Measurements from ENCODE around the gene PINLYP. TPM values are rescaled to one million over a fixed set of nuclear protein-coding genes. Genes with fewer than 3 reads are reported as not detected.

PINLYP gene
- total RNA-seq, 2 donors from 2014 or later = 6.6 to 11.9 TPM

GRCh38 chr19:43532571-43532961, 43.0 kb upstream of the PINLYP start:
- ATAC-seq (ENCODE audit: insufficient number of reproducible peaks, low FRiP score, low read depth) (no peak), DNase-seq (ENCODE audit: low spot score) (no peak)
- Histone ChIP-seq H3K4me3 (peak overlapping the region; percentile 92), H3K9me3 (no peaks in the 10 kb centered on the region), H3K27ac (peak overlapping the region; percentile 92 to 98), H3K27me3 (replicated peaks; ENCODE audit: insufficient read depth) (no peaks in the 10 kb centered on the region), H3K4me1 (ENCODE audit: control insufficient read depth in 1 of 2, low read depth in 2 of 2) (peaks cover 0 to 36% of the 10 kb centered on the region in 2 donors), H3K36me3 (no peaks in the 10 kb centered on the region)
- no peak for TF ChIP-seq CTCF (IDR thresholded peaks at IDR 0.05)

- DNase-seq (ENCODE audit: low spot score) = peak; percentile 81
- no peaks in the 10 kb centered on the region for H3K36me3 ChIP-seq
- ATAC-seq (ENCODE audit: insufficient number of reproducible peaks, low FRiP score, low read depth) = peak; percentile 25
- peak within 1 kb of the TSS; percentile 92 for H3K4me3 ChIP-seq
- no peaks in the 10 kb centered on the region for H3K9me3 ChIP-seq
- peak within 1 kb of the TSS; percentile 92 to 98 for H3K27ac ChIP-seq
- TF ChIP-seq CTCF (IDR thresholded peaks at IDR 0.05) = no peak
- peaks cover 0 to 32% of the 10 kb centered on the region in 2 donors for H3K4me1 ChIP-seq (ENCODE audit: control insufficient read depth in 1 of 2, low read depth in 2 of 2)
- no peaks in the 10 kb centered on the region for H3K27me3 ChIP-seq (replicated peaks; ENCODE audit: insufficient read depth)
Measured at GRCh38 chr19:43532962-43533545, 42.5 kb upstream of the PINLYP start, which contains the start of gene ZNF575. Gene ZNF575, plus strand, starts transcription at chr19:43533188. Its CDS starts 1,235 bp downstream, at chr19:43534423.

- ATAC-seq (ENCODE audit: insufficient number of reproducible peaks, low FRiP score, low read depth) = peak; percentile 93
- Histone ChIP-seq H3K27me3 (replicated peaks; ENCODE audit: insufficient read depth) (no peaks in the 10 kb centered on the region), H3K27ac (peak overlapping the region; percentile 92 to 98), H3K4me3 (peak overlapping the region; percentile 92), H3K9me3 (no peaks in the 10 kb centered on the region), H3K36me3 (peaks cover 5% of the 10 kb centered on the region), H3K4me1 (ENCODE audit: control insufficient read depth in 1 of 2, low read depth in 2 of 2) (peaks cover 0 to 31% of the 10 kb centered on the region in 2 donors)
- TF ChIP-seq CTCF (IDR thresholded peaks at IDR 0.05) = no peak
- DNase-seq (ENCODE audit: low spot score) = peak; percentile 100
Measured at GRCh38 chr19:43533546-43534304, 41.9 kb upstream of the PINLYP start.

GRCh38 chr19:43534305-43534815, 41.2 kb upstream of the PINLYP start:
- Histone ChIP-seq H3K4me3 (peak overlapping the region; percentile 92), H3K9me3 (no peaks in the 10 kb centered on the region), H3K36me3 (peaks cover 9% of the 10 kb centered on the region), H3K27ac (peak overlapping the region; percentile 92 to 98), H3K27me3 (replicated peaks; ENCODE audit: insufficient read depth) (no peaks in the 10 kb centered on the region), H3K4me1 (ENCODE audit: control insufficient read depth in 1 of 2, low read depth in 2 of 2) (peaks cover 0 to 31% of the 10 kb centered on the region in 2 donors)
- no peak for TF ChIP-seq CTCF (IDR thresholded peaks at IDR 0.05)
- DNase-seq (ENCODE audit: low spot score) (no peak), ATAC-seq (ENCODE audit: insufficient number of reproducible peaks, low FRiP score, low read depth) (peak; percentile 3)

Measured in thoracic aorta (tissue), 2 donors.